Measurements from ENCODE around the gene UCMA. TPM values are rescaled to one million over a fixed set of nuclear protein-coding genes. Genes with fewer than 3 reads are reported as not detected.

Gene UCMA
- total RNA-seq, 1 experiment from 2014 or later: 1.0 TPM

GRCh38 chr10:13268841-13269240, 34.7 kb upstream of the UCMA start:
- CTCF ChIA-PET: interaction anchor here (0.6 to 1.7 kb wide), 3 partner anchors 135 to 988 kb away, joined by 3 to 5 read pairs (median 4); no protein-coding TSS in a partner anchor
- Mint-ChIP-seq H3K27me3 (ENCODE audit: low read depth) (no peaks in the 10 kb centered on the region; the same call in 1 of the 2 replicates), H3K9me3 (no peaks in the 10 kb centered on the region)

GRCh38 chr10:13268310-13268709, 34.1 kb upstream of the UCMA start:
- CTCF ChIA-PET: interaction anchor here (1.7 kb wide), 1 partner anchor 268 kb away, joined by 5 read pairs; no protein-coding TSS in a partner anchor
- no peak overlapping the region for H3K4me3 Mint-ChIP-seq
- no peaks in the 10 kb centered on the region; the same call in 1 of the 2 replicates for H3K27me3 Mint-ChIP-seq (ENCODE audit: low read depth)
- H3K9me3 Mint-ChIP-seq: no peaks in the 10 kb centered on the region
- H3K27ac Mint-ChIP-seq: peak overlapping the region; percentile 95; the same call in 1 of the 2 replicates
- ATAC-seq (no peak), DNase-seq (ENCODE audit: low spot score) (no peak)
- H3K36me3 Mint-ChIP-seq: no peaks in the 10 kb centered on the region
- peaks cover 45% of the 10 kb centered on the region for H3K4me1 Mint-ChIP-seq
- TF ChIP-seq GTF2I (CRISPR knock-in tag; conservative IDR thresholded peaks at IDR 0.05) (0 out of 2 replicates have a peak, but pooled peaks have one; percentile 53), E2F4 (CRISPR knock-in tag; IDR thresholded peaks at IDR 0.05; ENCODE audit: borderline replicate concordance, low read depth) (no peak)
- POLR2A ChIA-PET: no interaction called here

More at GRCh38 chr10:13268841-13269240, 34.7 kb upstream of the UCMA start:
- no peak for DNase-seq (ENCODE audit: low spot score)
- TF ChIP-seq NR3C1 (CRISPR knock-in tag; conservative IDR thresholded peaks at IDR 0.05; ENCODE audit: low read depth) (no peak), CTCF (IDR thresholded peaks at IDR 0.05) (no peak), CREM (CRISPR knock-in tag; IDR thresholded peaks at IDR 0.05) (no peak), AFF4 (CRISPR knock-in tag; IDR thresholded peaks at IDR 0.05; ENCODE audit: borderline replicate concordance) (no peak), PRRX2 (CRISPR knock-in tag; IDR thresholded peaks at IDR 0.05) (no peak), E2F5 (CRISPR knock-in tag; IDR thresholded peaks at IDR 0.05) (no peak), ZNF219 (CRISPR knock-in tag; IDR thresholded peaks at IDR 0.05; ENCODE audit: borderline replicate concordance) (no peak)
- Mint-ChIP-seq H3K36me3 (no peaks in the 10 kb centered on the region), H3K4me1 (peaks cover 45% of the 10 kb centered on the region), H3K27ac (peak overlapping the region; percentile 95), H3K4me3 (no peak overlapping the region)
- POLR2A ChIA-PET: no interaction called here
- no peak for ATAC-seq

GRCh38 chr10:13263591-13263990, 29.4 kb upstream of the UCMA start:
- DNase-seq (ENCODE audit: low spot score): no peak
- H3K27me3 Mint-ChIP-seq (ENCODE audit: low read depth): no peaks in the 10 kb centered on the region; the same call in 1 of the 2 replicates
- CTCF ChIA-PET: interaction anchor here (0.8 kb wide), 1 partner anchor 39 kb away, joined by 3 read pairs; no protein-coding TSS in a partner anchor
- H3K4me3 Mint-ChIP-seq: no peak overlapping the region
- peaks cover 9% of the 10 kb centered on the region for H3K4me1 Mint-ChIP-seq
- POLR2A ChIA-PET: no interaction called here
- peaks cover 18% of the 10 kb centered on the region for H3K9me3 Mint-ChIP-seq
- peaks cover 7% of the 10 kb centered on the region for H3K36me3 Mint-ChIP-seq
- no peak overlapping the region for H3K27ac Mint-ChIP-seq
- no peak for ATAC-seq
- TF ChIP-seq MAX (CRISPR knock-in tag; IDR thresholded peaks at IDR 0.05): no peak
- TF ChIP-seq ATF6 (CRISPR knock-in tag; IDR thresholded peaks at IDR 0.05): no peak
- no peak for TF ChIP-seq CREB1 (CRISPR knock-in tag; IDR thresholded peaks at IDR 0.05)
- no peak for TF ChIP-seq ZSCAN18 (CRISPR knock-in tag; IDR thresholded peaks at IDR 0.05)
- no peak for TF ChIP-seq FOXP4 (CRISPR knock-in tag; IDR thresholded peaks at IDR 0.05)
- no peak for TF ChIP-seq USF1 (CRISPR knock-in tag; IDR thresholded peaks at IDR 0.05)
- no peak for TF ChIP-seq MYBL2 (CRISPR knock-in tag; IDR thresholded peaks at IDR 0.05)
- no peak for TF ChIP-seq JAZF1 (CRISPR knock-in tag; IDR thresholded peaks at IDR 0.05)
